Sigmoid colon (tissue), 4 donors: ENCODE data around the gene PIGQ.

Source experiments
- EP300 ChIP-seq, 4 donors: sonication (generic); formaldehyde crosslinking; IDR thresholded peaks; one replicate each; pipeline ENCODE4 v1.6.1; 2017; ENCODE audit warnings: antibody characterized with exemption in 4 of 4
- POLR2A ChIP-seq, 2 donors: fragments of 450-650 bp; IDR thresholded peaks; one replicate each; pipeline ENCODE4 v1.6.1; 2016; ENCODE audit warnings: antibody characterized with exemption in 2 of 2, mild to moderate bottlenecking in 2 of 2, moderate library complexity in 2 of 2
- TF ChIP-seq, protein P1 (sequence below), 4 experiments: fragments of 450-650 bp in 3 of 4; fragments of 200-600 bp in 1 of 4; IDR thresholded peaks; one replicate each; pipeline ENCODE4 v1.5.1; 2016 to 2019; ENCODE audit warnings: antibody characterized with exemption in 4 of 4, mild to moderate bottlenecking in 3 of 4, moderate library complexity in 2 of 4

- TF ChIP-seq, protein P1, sequence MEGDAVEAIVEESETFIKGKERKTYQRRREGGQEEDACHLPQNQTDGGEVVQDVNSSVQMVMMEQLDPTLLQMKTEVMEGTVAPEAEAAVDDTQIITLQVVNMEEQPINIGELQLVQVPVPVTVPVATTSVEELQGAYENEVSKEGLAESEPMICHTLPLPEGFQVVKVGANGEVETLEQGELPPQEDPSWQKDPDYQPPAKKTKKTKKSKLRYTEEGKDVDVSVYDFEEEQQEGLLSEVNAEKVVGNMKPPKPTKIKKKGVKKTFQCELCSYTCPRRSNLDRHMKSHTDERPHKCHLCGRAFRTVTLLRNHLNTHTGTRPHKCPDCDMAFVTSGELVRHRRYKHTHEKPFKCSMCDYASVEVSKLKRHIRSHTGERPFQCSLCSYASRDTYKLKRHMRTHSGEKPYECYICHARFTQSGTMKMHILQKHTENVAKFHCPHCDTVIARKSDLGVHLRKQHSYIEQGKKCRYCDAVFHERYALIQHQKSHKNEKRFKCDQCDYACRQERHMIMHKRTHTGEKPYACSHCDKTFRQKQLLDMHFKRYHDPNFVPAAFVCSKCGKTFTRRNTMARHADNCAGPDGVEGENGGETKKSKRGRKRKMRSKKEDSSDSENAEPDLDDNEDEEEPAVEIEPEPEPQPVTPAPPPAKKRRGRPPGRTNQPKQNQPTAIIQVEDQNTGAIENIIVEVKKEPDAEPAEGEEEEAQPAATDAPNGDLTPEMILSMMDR (IDR thresholded peaks at IDR 0.05) = no peak
- TF ChIP-seq POLR2A (IDR thresholded peaks at IDR 0.05) (peak in 1 of 2 donors; percentile 28), EP300 (IDR thresholded peaks at IDR 0.05) (no peak)
Observed at GRCh38 chr16:533391-534123, 36.2 kb upstream of the PIGQ start.
